Ishikawa (cell line): ENCODE measurements around the gene PLD6.

ENCODE experiments used
- CEBPB ChIP-seq: IDR thresholded peaks from 2 replicates; pipeline ENCODE4 v1.6.1; 2012
- CREB1 ChIP-seq: IDR thresholded peaks from 2 replicates; pipeline ENCODE4 v1.6.1; 2012; ENCODE audit warnings: low read depth
- EGR1 ChIP-seq: IDR thresholded peaks from 2 replicates; pipeline ENCODE4 v1.6.1; 2012
- EP300 ChIP-seq: IDR thresholded peaks from 2 replicates; pipeline ENCODE4 v1.6.1; 2012; ENCODE audit warnings: borderline replicate concordance
- FOXM1 ChIP-seq: IDR thresholded peaks from 2 replicates; pipeline ENCODE4 v1.6.1; 2012; ENCODE audit warnings: low read depth, borderline replicate concordance
- NFIC ChIP-seq: IDR thresholded peaks from 2 replicates; pipeline ENCODE4 v1.6.1; 2012
- RAD21 ChIP-seq: IDR thresholded peaks from 2 replicates; pipeline ENCODE4 v1.6.1; 2012; ENCODE audit warnings: low read depth
- TAF1 ChIP-seq: IDR thresholded peaks from 2 replicates; pipeline ENCODE4 v1.6.1; 2012; ENCODE audit warnings: low read depth, mild to moderate bottlenecking
- TCF12 ChIP-seq: IDR thresholded peaks from 2 replicates; pipeline ENCODE4 v1.6.1; 2012; ENCODE audit warnings: low read depth
- TEAD4 ChIP-seq: IDR thresholded peaks from 2 replicates; pipeline ENCODE4 v1.6.1; 2012
- YY1 ChIP-seq: IDR thresholded peaks from 2 replicates; pipeline ENCODE4 v1.6.1; 2012; ENCODE audit warnings: low read depth
- ZBTB7A ChIP-seq: IDR thresholded peaks from 2 replicates; pipeline ENCODE4 v1.6.1; 2012; ENCODE audit warnings: low read depth
- TF ChIP-seq, protein P1 (sequence below): IDR thresholded peaks from 2 replicates; pipeline ENCODE4 v1.6.1; 2012
- TF ChIP-seq, protein P2 (sequence below): IDR thresholded peaks from 2 replicates; pipeline ENCODE4 v1.6.1; 2012; ENCODE audit warnings: low read depth, mild to moderate bottlenecking
- TF ChIP-seq, protein P3 (sequence below): IDR thresholded peaks from 2 replicates; pipeline ENCODE4 v1.6.1; 2012

The PLD6 gene

DNA sequence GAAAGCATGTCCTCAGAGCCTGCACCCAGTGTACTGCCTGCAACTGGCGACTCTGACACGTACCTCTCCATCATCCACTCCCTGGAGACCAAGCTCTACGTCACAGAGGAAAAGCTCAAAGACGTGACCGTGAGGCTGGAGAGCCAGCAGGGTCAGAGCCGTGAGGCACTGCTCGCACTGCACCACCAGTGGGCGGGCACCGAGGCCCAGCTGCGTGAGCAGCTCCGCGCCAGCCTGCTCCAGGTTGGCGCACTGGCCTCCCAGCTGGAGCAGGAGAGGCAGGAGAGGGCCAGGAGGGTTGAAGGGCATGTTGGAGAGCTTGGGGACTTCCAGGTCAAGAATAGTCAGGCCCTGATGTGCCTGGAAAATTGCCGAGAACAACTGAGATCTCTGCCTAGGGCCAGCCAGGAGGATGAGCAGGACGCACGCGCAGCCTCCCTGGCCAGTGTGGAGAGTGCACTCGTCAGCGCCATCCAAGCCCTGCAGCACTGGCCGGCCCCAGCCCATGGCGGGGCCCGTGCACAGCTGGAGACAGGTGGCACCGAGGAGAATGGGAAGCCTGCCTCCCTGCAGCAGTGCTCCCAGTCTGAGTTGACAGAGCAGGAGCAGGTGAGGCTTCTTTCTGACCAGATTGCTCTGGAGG lies 40.3 kb downstream of the PLD6 start:
- TF ChIP-seq TCF12 = no peak
- no peak for TF ChIP-seq TEAD4
- no peak for TF ChIP-seq EGR1
- no peak for TF ChIP-seq CREB1
- no peak for TF ChIP-seq NFIC
- TF ChIP-seq, protein P1, sequence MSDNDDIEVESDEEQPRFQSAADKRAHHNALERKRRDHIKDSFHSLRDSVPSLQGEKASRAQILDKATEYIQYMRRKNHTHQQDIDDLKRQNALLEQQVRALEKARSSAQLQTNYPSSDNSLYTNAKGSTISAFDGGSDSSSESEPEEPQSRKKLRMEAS = no peak

DNA sequence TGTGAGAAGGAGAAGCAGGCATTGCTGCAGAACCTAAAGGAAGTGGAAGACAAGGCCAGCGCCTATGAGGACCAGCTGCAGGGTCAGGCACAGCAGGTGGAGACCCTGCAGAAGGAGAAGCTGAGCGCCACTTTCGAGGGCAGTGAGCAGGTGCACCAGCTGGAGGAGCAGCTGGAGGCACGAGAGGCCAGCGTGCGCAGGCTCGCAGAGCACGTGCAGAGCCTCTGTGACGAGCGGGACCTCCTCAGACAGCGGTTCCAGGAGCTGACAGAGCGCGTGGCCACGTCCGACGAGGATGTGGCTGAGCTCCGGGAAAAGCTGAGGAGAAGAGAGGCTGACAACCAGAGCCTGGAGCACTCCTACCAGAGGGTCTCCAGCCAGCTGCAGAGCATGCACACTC lies 41.5 kb downstream of the PLD6 start:
- TF ChIP-seq, protein P2, sequence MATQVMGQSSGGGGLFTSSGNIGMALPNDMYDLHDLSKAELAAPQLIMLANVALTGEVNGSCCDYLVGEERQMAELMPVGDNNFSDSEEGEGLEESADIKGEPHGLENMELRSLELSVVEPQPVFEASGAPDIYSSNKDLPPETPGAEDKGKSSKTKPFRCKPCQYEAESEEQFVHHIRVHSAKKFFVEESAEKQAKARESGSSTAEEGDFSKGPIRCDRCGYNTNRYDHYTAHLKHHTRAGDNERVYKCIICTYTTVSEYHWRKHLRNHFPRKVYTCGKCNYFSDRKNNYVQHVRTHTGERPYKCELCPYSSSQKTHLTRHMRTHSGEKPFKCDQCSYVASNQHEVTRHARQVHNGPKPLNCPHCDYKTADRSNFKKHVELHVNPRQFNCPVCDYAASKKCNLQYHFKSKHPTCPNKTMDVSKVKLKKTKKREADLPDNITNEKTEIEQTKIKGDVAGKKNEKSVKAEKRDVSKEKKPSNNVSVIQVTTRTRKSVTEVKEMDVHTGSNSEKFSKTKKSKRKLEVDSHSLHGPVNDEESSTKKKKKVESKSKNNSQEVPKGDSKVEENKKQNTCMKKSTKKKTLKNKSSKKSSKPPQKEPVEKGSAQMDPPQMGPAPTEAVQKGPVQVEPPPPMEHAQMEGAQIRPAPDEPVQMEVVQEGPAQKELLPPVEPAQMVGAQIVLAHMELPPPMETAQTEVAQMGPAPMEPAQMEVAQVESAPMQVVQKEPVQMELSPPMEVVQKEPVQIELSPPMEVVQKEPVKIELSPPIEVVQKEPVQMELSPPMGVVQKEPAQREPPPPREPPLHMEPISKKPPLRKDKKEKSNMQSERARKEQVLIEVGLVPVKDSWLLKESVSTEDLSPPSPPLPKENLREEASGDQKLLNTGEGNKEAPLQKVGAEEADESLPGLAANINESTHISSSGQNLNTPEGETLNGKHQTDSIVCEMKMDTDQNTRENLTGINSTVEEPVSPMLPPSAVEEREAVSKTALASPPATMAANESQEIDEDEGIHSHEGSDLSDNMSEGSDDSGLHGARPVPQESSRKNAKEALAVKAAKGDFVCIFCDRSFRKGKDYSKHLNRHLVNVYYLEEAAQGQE = no peak
- TF ChIP-seq, protein P1 = no peak
- no peak for TF ChIP-seq YY1
- TF ChIP-seq RAD21 = no peak
- TF ChIP-seq TCF12 = no peak
- TF ChIP-seq TAF1 = no peak
- no peak for TF ChIP-seq FOXM1
- TF ChIP-seq CREB1 = no peak
- TF ChIP-seq CEBPB = no peak
- no peak for TF ChIP-seq EGR1

DNA sequence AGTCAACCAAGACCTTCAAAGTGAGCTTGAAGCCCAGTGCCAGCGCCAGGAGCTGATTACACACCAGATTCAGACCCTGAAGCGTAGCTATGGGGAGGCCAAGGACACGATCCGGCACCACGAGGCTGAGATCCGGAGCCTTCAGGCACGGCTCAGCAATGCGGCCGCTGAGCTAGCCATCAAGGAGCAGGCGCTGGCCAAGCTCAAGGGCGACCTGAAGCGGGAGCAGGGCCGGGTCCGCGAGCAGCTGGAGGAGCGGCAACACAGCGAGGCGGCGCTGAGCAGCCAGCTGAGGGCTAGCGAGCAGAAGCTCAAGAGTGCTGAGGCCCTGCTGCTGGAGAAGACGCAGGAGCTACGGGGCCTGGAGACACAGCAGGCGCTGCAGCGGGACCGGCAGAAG lies 42.0 kb downstream of the PLD6 start:
- no peak for TF ChIP-seq YY1

DNA sequence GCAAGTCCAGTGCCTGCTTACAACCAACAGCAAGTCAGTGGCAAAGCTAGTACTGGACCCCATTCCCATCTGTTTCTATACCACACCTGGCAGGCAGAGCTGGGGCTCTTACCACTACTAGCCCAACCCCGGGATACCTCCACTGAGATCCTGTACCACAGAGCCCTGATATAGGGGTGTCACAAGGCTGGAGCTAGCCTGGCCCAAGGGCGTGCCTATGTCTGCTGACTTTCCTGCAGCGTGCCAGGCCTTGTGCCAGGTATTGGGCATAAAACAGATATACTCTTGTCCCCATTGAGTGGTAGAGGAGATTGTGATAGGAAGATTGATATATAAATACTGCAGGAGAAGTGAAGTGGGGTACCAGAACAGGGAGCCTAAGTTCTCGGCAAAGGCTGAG lies 44.4 kb downstream of the PLD6 start:
- TF ChIP-seq FOXM1 = no peak
- TF ChIP-seq, protein P2 = no peak
- TF ChIP-seq, protein P3, sequence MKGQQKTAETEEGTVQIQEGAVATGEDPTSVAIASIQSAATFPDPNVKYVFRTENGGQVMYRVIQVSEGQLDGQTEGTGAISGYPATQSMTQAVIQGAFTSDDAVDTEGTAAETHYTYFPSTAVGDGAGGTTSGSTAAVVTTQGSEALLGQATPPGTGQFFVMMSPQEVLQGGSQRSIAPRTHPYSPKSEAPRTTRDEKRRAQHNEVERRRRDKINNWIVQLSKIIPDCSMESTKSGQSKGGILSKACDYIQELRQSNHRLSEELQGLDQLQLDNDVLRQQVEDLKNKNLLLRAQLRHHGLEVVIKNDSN = no peak
- no peak for TF ChIP-seq RAD21
- no peak for TF ChIP-seq TEAD4
- no peak for TF ChIP-seq CEBPB
- no peak for TF ChIP-seq TAF1
- TF ChIP-seq YY1 = no peak
- no peak for TF ChIP-seq CREB1
- TF ChIP-seq EGR1 = no peak
- TF ChIP-seq NFIC = no peak
- TF ChIP-seq, protein P1 = no peak
- no peak for TF ChIP-seq ZBTB7A
- TF ChIP-seq TCF12 = no peak
- TF ChIP-seq EP300 = no peak

DNA sequence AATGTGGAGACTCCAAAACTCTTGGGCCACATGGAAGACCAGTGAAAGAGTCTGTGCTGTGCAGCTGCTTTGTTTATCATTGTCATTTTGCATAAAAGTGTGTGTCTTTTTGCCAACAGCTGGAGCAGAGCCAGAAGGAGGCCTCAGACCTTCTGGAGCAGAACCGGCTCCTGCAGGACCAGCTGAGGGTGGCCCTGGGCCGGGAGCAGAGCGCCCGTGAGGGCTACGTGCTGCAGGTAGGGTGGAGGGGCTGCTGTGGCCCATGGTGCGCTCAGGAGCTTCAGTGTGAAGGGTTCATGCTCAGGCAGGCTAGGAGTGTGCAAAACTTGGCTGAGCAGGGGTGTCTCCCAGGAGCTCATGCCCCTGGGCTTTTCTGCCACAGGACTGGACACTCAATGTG lies 45.0 kb downstream of the PLD6 start:
- TF ChIP-seq TCF12 (no peak), RAD21 (no peak), CEBPB (no peak), FOXM1 (no peak), CREB1 (no peak), ZBTB7A (no peak), YY1 (no peak)
- TF ChIP-seq, protein P2 = no peak
- TF ChIP-seq, protein P1 = no peak
- TF ChIP-seq, protein P3 = no peak
